Hepatocyte (in vitro differentiated cells): Measurements from ENCODE around the gene STK26. TPM values are rescaled to one million over a fixed set of nuclear protein-coding genes. Genes with fewer than 3 reads are reported as not detected.

ENCODE experiments used
- DNase-seq: peaks from one replicate; pipeline ENCODE4 v3.0.0-alpha.2; 2016; ENCODE audit warnings: low spot score
- H2AFZ ChIP-seq: fragments of 200-600 bp; sonication (generic); 2 replicates; pipeline ENCODE4 v1.6.0; 2016; ENCODE audit warnings: antibody characterized with exemption, mild to moderate bottlenecking
- H3K27ac ChIP-seq: fragments of 200-600 bp; sonication (generic); 2 replicates; pipeline ENCODE4 v1.5.1; 2016; ENCODE audit warnings: mild to moderate bottlenecking
- H3K27me3 ChIP-seq: fragments of 200-600 bp; sonication (generic); 2 replicates; pipeline ENCODE4 v1.6.1; 2016
- H3K36me3 ChIP-seq: fragments of 200-600 bp; sonication (generic); replicated peaks from 2 replicates; pipeline ENCODE4 v1.5.1; 2016; ENCODE audit warnings: low read depth; ENCODE audit not compliant: insufficient read depth
- H3K4me1 ChIP-seq: fragments of 200-600 bp; sonication (generic); 2 replicates; pipeline ENCODE4 v1.5.1; 2016; ENCODE audit warnings: mild to moderate bottlenecking, moderate library complexity; ENCODE audit not compliant: insufficient read depth
- H3K4me2 ChIP-seq: fragments of 200-600 bp; sonication (generic); 2 replicates; pipeline ENCODE4 v1.6.0; 2016
- H3K4me3 ChIP-seq: fragments of 200-600 bp; sonication (generic); 2 replicates; pipeline ENCODE4 v1.5.1; 2016; ENCODE audit warnings: mild to moderate bottlenecking
- H3K79me2 ChIP-seq: fragments of 200-600 bp; sonication (generic); 2 replicates; pipeline ENCODE4 v1.6.0; 2017; ENCODE audit warnings: mild to moderate bottlenecking
- H3K9me2 ChIP-seq: fragments of 200-600 bp; sonication (generic); replicated peaks from 2 replicates; pipeline ENCODE4 v1.6.0; 2017; ENCODE audit warnings: mild to moderate bottlenecking; ENCODE audit not compliant: insufficient read depth
- H3K9me3 ChIP-seq: fragments of 200-600 bp; sonication (generic); 2 replicates; pipeline ENCODE4 v1.5.1; 2016; ENCODE audit warnings: low read depth, mild to moderate bottlenecking
- H4K20me1 ChIP-seq: fragments of 200-600 bp; sonication (generic); 2 replicates; pipeline ENCODE4 v1.6.0; 2016; ENCODE audit warnings: mild to moderate bottlenecking; ENCODE audit not compliant: insufficient read depth, poor library complexity, severe bottlenecking
- CTCF ChIP-seq: fragments of 200-600 bp; sonication (generic); IDR thresholded peaks from 2 replicates; pipeline ENCODE4 v1.5.1; 2016; ENCODE audit warnings: antibody characterized with exemption, mild to moderate bottlenecking; ENCODE audit not compliant: poor library complexity
- EZH2 ChIP-seq: fragments of 200-600 bp; sonication (generic); IDR thresholded peaks from 2 replicates; pipeline ENCODE4 v1.6.1; 2016; ENCODE audit warnings: antibody characterized with exemption, mild to moderate bottlenecking, borderline replicate concordance
- EZH2phosphoT487 ChIP-seq: fragments of 200-600 bp; sonication (generic); IDR thresholded peaks from one replicate; pipeline ENCODE4 v1.6.1; 2018; ENCODE audit warnings: antibody characterized with exemption, mild to moderate bottlenecking, low read depth, moderate library complexity; ENCODE audit not compliant: unreplicated experiment, severe bottlenecking
- WGBS: methylation state at CpG from one replicate; pipeline ENCODE4 v1.1.6; 2016; ENCODE audit warnings: low lambda C conversion rate; ENCODE audit errors: missing lambda C conversion rate; 5-methylcytosine and 5-hydroxymethylcytosine counted together
- polyA plus RNA-seq: library from polyadenylated mRNA; unstranded; fragments of >200 nt; fragmentation: Nextera tagmentation; extraction: Ambion mirVana; gene quantifications from 2 replicates; pipeline ENCODE4 v1.2.1, GENCODE V29; 2016
- total RNA-seq: library from RNA; depleted of rRNA; stranded (reverse); fragments of >200 nt; gene quantifications from 2 replicates; pipeline ENCODE4 v1.2.3, GENCODE V29; 2014

STK26 gene
- total and polyA plus RNA-seq, 2 experiments from 2014 or later: 25.2 to 48.0 TPM

GRCh38 chrX:132119283-132119682 lies 96.2 kb downstream of the STK26 start:
- Histone ChIP-seq H3K9me2 (no peaks in the 10 kb centered on the region), H3K4me1 (no peaks in the 10 kb centered on the region), H3K9me3 (no peaks in the 10 kb centered on the region), H3K79me2 (no peaks in the 10 kb centered on the region), H2AFZ (no peak overlapping the region), H3K4me2 (no peak overlapping the region), H3K36me3 (no peaks in the 10 kb centered on the region), H3K27me3 (no peaks in the 10 kb centered on the region), H3K27ac (no peak overlapping the region), H4K20me1 (no peaks in the 10 kb centered on the region), H3K4me3 (no peak overlapping the region)
- TF ChIP-seq EZH2phosphoT487: no peak
- no peak for TF ChIP-seq EZH2
- no peak for TF ChIP-seq CTCF
- 52% methylated on average over 3 of the region's 3 CpGs for WGBS
- no peak for DNase-seq

GRCh38 chrX:132119821-132120515 lies 96.9 kb downstream of the STK26 start:
- Histone ChIP-seq H3K4me2 (no peak overlapping the region), H2AFZ (no peak overlapping the region), H3K9me2 (no peaks in the 10 kb centered on the region), H3K9me3 (no peaks in the 10 kb centered on the region), H3K36me3 (no peaks in the 10 kb centered on the region), H3K27ac (no peak overlapping the region), H4K20me1 (no peaks in the 10 kb centered on the region), H3K4me1 (no peaks in the 10 kb centered on the region), H3K79me2 (no peaks in the 10 kb centered on the region), H3K4me3 (no peak overlapping the region), H3K27me3 (no peaks in the 10 kb centered on the region)
- WGBS: 69% methylated on average over 12 of the region's 12 CpGs
- no peak for DNase-seq
- TF ChIP-seq CTCF: no peak
- no peak for TF ChIP-seq EZH2phosphoT487
- no peak for TF ChIP-seq EZH2

DNA sequence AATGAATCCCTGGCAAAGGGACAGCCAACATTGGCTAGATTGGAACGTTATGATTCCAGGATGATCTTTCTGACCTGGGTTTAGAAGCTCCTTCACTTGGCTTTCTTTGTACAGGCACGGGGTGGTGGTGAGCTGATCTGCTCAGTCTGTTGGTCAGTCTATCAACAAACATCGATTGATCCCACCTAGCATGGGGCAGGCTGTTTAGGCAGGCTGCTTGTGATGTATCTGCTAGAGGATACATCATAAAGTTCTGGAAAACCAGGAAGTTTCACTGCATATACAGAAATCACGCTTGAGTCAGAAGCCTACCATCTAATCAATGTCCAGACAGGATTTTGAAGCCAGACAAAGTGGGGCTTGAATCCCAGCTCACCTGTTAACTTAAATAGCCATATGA lies 97.8 kb downstream of the STK26 start:
- H3K27ac ChIP-seq: no peak overlapping the region
- H3K4me3 ChIP-seq: no peak overlapping the region
- no peak overlapping the region for H2AFZ ChIP-seq
- H4K20me1 ChIP-seq: no peaks in the 10 kb centered on the region
- no peaks in the 10 kb centered on the region for H3K79me2 ChIP-seq
- no peaks in the 10 kb centered on the region for H3K9me2 ChIP-seq
- TF ChIP-seq EZH2 (no peak), CTCF (no peak), EZH2phosphoT487 (no peak)
- H3K4me1 ChIP-seq: no peaks in the 10 kb centered on the region
- no peaks in the 10 kb centered on the region for H3K36me3 ChIP-seq
- no peak for DNase-seq
- WGBS: 57% methylated on average over 4 of the region's 4 CpGs
- no peaks in the 10 kb centered on the region for H3K9me3 ChIP-seq
- no peak overlapping the region for H3K4me2 ChIP-seq
- H3K27me3 ChIP-seq: no peaks in the 10 kb centered on the region

Other genes starting within 250 kb of the STK26 start
- gene FRMD7, start 104.7 kb downstream of the STK26 start, total RNA-seq: not detected in 2 replicates
- not detected in 2 replicates for gene FRMD7, start 104.7 kb downstream of the STK26 start, polyA plus RNA-seq
- 53.8 and 57.4 TPM in 2 replicates for gene RAP2C, start 196.1 kb downstream of the STK26 start, total RNA-seq
- 30.0 and 32.2 TPM in 2 replicates for gene RAP2C, start 196.1 kb downstream of the STK26 start, polyA plus RNA-seq